HG03354 (cell line): ENCODE measurements around the gene SLIT3.

Experiments
- ATAC-seq: cut with Tn5 transposase; IDR thresholded peaks from one replicate; pipeline ENCODE4 v1.9.1; 2021; ENCODE audit warnings: mild to moderate bottlenecking; ENCODE audit not compliant: unreplicated experiment, poor library complexity, severe bottlenecking

SLIT3 gene

DNA sequence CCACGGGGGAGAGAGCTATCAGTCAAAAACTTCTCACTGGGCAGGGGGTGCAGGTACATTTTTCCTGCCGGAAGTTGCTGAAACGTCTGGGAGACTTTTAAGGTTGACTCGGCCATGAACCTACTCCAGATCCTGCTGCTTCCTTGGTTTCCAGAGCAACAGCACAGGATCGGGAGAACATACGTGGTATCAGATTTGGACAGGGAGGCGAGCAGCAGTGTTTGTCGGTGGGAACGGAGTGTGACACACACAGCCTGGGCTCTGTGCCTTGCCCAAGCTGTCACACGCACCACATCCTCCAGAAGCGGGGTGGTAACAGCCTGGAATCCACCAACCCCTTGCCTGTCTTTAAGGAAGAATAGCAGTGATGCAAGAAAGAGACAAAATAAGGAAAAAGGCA, 276.5 kb downstream of the SLIT3 start:
- no peak for ATAC-seq

GRCh38 chr5:169022718-169023117, 278.2 kb downstream of the SLIT3 start:
- ATAC-seq = no peak

DNA sequence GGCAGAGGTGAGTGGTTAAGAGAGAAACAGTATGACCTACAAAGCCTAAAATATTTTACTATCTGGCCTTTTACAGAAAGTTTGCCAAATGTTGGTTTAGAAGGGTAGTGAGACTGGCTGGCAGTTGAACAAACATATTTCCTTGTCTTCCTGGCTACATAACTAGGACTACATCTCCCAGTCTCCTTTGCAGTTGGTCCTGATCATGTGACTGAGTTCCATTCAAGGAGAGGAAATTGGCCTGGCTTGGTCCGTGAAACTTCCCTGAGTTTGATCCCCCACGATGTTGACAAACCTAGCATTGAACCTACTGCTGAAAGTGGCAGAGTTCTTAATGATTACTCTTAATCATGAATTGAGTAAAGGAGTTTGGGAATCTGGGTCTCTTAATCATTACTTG, 280.8 kb downstream of the SLIT3 start:
- no peak for ATAC-seq

DNA sequence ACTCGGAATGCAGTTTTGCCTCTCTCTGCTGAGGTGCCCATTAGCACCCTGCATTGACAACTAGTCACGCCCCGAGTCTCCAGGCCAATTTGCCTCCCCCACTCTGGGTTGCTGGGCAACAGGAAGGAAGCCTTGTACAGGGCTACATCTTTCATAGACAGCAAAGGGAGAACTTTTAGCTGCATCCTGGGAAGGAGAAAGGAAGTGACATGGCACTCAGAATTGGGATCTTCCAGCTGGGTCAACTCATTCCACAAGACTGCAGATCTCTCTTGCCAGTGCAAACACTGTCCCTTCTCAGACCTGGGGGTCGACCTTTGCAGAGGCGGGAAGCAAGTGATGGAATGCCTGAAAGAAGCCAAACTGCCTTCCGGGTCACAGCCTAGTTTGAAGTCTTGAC, 282.0 kb downstream of the SLIT3 start:
- no peak for ATAC-seq

DNA sequence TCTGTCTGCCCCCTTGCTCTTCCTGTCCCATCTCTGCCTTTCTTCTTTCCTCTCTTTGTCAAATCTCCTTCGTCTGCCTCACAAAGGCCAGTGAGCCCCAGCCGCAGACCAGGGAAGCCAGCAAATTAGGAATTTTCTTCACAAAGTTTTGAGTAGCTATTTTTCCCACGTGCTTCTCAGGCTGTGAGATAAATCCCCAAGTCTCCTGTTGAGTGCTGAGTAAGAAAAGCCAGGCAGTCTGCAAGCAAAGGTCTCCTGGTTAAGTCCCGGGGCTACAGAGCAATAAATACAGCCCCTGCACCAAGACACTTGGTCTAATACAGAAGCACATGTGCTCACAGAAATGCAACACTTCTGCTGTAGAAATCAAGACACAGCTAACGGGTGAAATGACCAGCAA, 284.9 kb downstream of the SLIT3 start:
- no peak for ATAC-seq

GRCh38 chr5:169013846-169014245, 287.1 kb downstream of the SLIT3 start:
- no peak for ATAC-seq

- ATAC-seq = no peak
Observed at GRCh38 chr5:169013208-169013728, 287.7 kb downstream of the SLIT3 start.

DNA sequence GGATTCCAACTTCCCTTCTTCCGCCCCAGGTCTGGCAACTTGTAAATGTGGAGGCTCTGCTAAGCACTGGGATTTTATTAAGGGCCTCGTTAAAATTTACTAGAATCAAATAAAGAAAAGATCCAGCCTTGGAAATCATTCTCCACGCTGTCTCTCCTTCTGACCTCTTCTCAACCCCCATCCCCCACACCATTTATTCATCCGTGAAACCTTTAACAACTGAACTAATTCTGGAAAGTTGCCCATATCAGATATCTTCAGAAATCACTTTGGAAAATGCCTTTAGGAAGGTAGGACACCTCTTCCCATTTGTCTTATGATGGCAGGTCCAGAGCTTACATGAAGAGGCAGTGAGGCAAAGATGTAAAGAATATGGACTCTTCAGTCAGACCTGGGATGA, 288.5 kb downstream of the SLIT3 start:
- ATAC-seq = no peak

DNA sequence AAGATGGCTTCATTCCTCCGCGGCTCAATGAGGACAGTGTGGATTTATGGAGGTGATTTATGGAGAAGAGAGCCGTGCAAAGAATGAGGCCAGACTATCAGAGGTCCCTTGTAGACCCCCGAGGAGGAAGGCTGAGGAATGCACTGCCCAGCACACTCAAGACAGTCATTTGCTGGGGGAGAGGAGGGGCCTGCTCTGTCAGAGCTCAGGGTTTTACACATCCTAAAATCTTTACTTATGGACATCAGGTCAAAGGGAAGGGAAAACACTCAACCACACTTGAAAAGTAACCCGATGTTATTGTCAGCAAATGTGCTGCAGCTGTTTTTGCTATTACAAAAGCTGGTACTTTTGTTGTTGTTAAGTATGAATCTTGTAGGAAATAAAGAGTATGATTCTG, 289.5 kb downstream of the SLIT3 start:
- no peak for ATAC-seq

- ATAC-seq = no peak
Observed at GRCh38 chr5:169011009-169011408, 289.9 kb downstream of the SLIT3 start.

- no peak for ATAC-seq
Observed at GRCh38 chr5:169009123-169009522, 291.8 kb downstream of the SLIT3 start.

DNA sequence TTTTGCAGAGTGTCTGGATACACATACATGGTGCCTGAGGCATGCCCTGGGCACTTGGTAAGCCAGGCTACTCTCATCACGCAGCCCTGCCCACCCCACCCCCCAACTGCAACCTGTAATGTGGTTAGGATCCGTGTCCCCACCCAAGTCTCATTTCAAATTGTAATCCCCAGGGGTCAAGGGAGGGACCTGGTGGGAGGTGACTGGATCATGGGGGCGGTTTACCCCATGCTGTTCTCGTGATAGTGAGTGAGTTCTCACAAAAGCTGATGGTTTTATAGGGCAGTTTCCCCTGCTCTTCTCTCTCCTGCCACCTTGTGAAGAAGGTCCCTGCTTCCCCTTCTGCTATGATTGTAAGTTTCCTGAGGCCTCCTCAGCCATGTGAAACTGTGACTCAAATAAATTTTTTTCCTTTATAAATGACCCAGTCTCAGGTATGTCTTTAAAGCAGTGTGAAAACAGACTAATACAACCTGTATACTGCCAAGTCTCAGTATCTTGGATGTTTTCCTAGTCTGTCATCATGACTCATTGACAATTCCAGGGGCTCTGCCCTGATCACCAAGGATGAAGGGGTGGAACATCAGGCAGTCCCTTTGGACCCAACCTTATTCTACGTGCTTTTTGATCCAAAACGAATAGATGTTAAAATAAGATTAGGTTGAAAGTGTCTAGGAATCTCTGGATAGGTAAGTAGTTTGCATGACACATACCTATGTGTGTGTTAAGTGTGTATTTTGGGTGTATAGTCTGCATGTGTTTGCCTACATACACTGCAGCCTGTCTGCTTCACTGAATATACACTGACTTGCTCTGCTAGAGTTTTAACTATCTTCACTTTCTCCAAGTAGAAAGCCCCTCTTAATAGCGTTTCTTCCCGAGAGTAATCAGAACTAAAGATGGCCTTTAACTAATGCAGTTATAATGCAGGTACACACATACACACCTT, 293.8 kb downstream of the SLIT3 start:
- ATAC-seq = no peak

GRCh38 chr5:169004551-169004950, 296.4 kb downstream of the SLIT3 start:
- ATAC-seq = no peak

- ATAC-seq = no peak
Observed at GRCh38 chr5:169003721-169004541, 297.0 kb downstream of the SLIT3 start.

GRCh38 chr5:169002953-169003555, 297.9 kb downstream of the SLIT3 start:
- ATAC-seq = no peak

DNA sequence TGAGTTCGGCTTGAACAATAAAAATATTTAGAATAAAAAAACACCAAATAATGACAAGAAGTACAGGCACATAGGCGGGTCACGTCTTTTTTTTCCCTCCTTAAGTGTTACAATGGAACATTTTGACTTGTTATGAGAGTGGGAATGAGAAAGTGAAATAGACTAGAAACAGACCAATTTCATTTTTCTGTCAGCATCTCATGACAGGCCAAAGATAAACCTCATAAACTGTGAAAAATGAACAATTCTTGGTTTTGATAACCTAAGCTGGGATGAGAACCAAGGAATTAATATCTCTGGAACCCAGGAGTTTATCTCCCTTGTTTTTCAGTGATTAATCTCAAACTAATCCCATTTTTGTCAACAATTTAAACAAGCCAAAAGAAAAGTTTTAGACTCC, 299.5 kb downstream of the SLIT3 start:
- ATAC-seq = no peak

- ATAC-seq = no peak
Observed at GRCh38 chr5:168995024-168995423, 305.9 kb downstream of the SLIT3 start.

GRCh38 chr5:168992687-168993086, 308.3 kb downstream of the SLIT3 start:
- ATAC-seq = no peak

DNA sequence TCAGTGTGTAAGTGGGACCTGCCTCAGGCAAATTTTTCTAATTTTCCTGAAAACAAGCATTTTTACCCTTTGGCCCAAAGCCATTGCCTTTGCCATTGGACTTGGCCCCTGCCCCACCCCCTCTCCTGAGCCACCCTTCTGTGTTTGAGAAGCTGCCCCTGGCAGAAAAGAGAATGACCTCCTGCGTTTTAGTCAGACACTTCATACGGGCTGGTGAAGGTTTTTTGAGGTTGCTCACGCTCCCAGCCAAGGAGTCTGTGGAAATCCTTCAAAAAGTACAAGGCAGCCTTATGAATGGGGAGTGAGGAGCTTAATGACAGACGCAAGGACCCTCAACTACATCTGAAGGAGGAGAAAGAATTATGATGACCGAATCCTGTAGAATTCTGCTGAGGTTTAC, 308.9 kb downstream of the SLIT3 start:
- no peak for ATAC-seq

GRCh38 chr5:168991311-168991710, 309.6 kb downstream of the SLIT3 start:
- no peak for ATAC-seq
